ENCODE data around the gene PRG2.
"Not testable (repeated sequence)": the region's sequence is repeated elsewhere in the genome, so short reads cannot be mapped to it uniquely, and the experiment has no call there.

Gene PRG2

GRCh38 chr11:57364851-57365660 lies 25.4 kb downstream of the PRG2 start:
- no peak for DNase-seq

- no peak for DNase-seq
Observed at GRCh38 chr11:57363131-57364080, 27.0 kb downstream of the PRG2 start.

GRCh38 chr11:57361926-57362325 lies 28.5 kb downstream of the PRG2 start:
- DNase-seq, result no peak

GRCh38 chr11:57361420-57361819 lies 29.0 kb downstream of the PRG2 start:
- not testable (repeated sequence) for DNase-seq

GRCh38 chr11:57360991-57361390 lies 29.5 kb downstream of the PRG2 start:
- DNase-seq, result no peak

GRCh38 chr11:57359896-57360690 lies 30.4 kb downstream of the PRG2 start:
- no peak for DNase-seq

GRCh38 chr11:57359396-57359795 lies 31.1 kb downstream of the PRG2 start:
- DNase-seq, result no peak

- DNase-seq, result no peak
Observed at GRCh38 chr11:57358991-57359390, 31.5 kb downstream of the PRG2 start.

GRCh38 chr11:57358543-57358961 lies 31.9 kb downstream of the PRG2 start:
- DNase-seq, result peak; percentile 29

GRCh38 chr11:57357856-57358255 lies 32.6 kb downstream of the PRG2 start:
- DNase-seq, result no peak

- no peak for DNase-seq
Observed at GRCh38 chr11:57357310-57357709, 33.1 kb downstream of the PRG2 start.

GRCh38 chr11:57356268-57356667 lies 34.2 kb downstream of the PRG2 start:
- no peak for DNase-seq

- no peak for DNase-seq
Observed at GRCh38 chr11:57354699-57355098, 35.8 kb downstream of the PRG2 start.

- no peak for DNase-seq
Observed at GRCh38 chr11:57353852-57354251, 36.6 kb downstream of the PRG2 start.

GRCh38 chr11:57353446-57353845 lies 37.0 kb downstream of the PRG2 start:
- DNase-seq, result no peak

- no peak for DNase-seq
Observed at GRCh38 chr11:57353036-57353435, 37.4 kb downstream of the PRG2 start.

GRCh38 chr11:57349491-57350274 lies 40.8 kb downstream of the PRG2 start:
- no peak for DNase-seq

GRCh38 chr11:57348636-57349313 lies 41.7 kb downstream of the PRG2 start:
- DNase-seq, result no peak

- DNase-seq, result no peak
Observed at GRCh38 chr11:57348052-57348451, 42.4 kb downstream of the PRG2 start.

- DNase-seq, result no peak
Observed at GRCh38 chr11:57347336-57347735, 43.1 kb downstream of the PRG2 start.

GRCh38 chr11:57345555-57346211 lies 44.8 kb downstream of the PRG2 start:
- DNase-seq, result peak; percentile 56

Data from NCI-H2227 treated with DMSO at 0.1 percent for 48 hours (cell line).